ENCODE data around the gene NUP214. TPM values are rescaled to one million over a fixed set of nuclear protein-coding genes. Genes with fewer than 3 reads are reported as not detected.

Gene NUP214
- total and polyA plus RNA-seq, 2 of the 8 experiments (the other 6 are each of a cell fraction or from before 2014, with no cell fraction given), result 28.6 to 50.2 TPM

DNA sequence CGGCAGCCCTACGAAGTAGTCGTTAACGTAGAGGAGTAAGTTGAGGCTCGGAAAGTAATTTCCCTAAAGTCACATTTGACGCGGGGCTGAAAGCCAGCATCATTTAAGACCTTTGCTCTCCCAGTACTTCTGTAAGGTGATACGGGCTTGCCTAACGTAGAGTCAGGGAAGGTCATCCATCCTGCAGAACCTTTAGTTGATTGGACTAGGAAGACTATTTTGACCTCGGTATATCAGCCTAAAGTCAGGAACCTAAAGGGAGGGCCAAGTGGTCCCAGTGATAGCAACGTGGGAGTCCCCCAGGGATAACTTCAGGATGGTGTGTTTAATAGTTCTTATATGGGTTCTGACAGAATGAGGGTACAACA is 657 bp downstream of the NUP214 start (continued):
- TF ChIP-seq CREB1 (IDR thresholded peaks at IDR 0.05) (no peak), SIN3A (conservative IDR thresholded peaks at IDR 0.05 in 1 of 2, IDR thresholded peaks at IDR 0.05 in 1 of 2; ENCODE audit: low read depth in 1 of 2, low read length in 2 of 2) (no peak), KDM5A (IDR thresholded peaks at IDR 0.05; ENCODE audit: low read length) (no peak), KDM4A (IDR thresholded peaks at IDR 0.05; ENCODE audit: low read depth, low read length, severe bottlenecking) (no peak), PHF8 (conservative IDR thresholded peaks at IDR 0.05; ENCODE audit: low read depth, low read length) (no peak), TCF12 (IDR thresholded peaks at IDR 0.05; ENCODE audit: low read depth, low read length) (no peak)
- TF ChIP-seq, protein P1, sequence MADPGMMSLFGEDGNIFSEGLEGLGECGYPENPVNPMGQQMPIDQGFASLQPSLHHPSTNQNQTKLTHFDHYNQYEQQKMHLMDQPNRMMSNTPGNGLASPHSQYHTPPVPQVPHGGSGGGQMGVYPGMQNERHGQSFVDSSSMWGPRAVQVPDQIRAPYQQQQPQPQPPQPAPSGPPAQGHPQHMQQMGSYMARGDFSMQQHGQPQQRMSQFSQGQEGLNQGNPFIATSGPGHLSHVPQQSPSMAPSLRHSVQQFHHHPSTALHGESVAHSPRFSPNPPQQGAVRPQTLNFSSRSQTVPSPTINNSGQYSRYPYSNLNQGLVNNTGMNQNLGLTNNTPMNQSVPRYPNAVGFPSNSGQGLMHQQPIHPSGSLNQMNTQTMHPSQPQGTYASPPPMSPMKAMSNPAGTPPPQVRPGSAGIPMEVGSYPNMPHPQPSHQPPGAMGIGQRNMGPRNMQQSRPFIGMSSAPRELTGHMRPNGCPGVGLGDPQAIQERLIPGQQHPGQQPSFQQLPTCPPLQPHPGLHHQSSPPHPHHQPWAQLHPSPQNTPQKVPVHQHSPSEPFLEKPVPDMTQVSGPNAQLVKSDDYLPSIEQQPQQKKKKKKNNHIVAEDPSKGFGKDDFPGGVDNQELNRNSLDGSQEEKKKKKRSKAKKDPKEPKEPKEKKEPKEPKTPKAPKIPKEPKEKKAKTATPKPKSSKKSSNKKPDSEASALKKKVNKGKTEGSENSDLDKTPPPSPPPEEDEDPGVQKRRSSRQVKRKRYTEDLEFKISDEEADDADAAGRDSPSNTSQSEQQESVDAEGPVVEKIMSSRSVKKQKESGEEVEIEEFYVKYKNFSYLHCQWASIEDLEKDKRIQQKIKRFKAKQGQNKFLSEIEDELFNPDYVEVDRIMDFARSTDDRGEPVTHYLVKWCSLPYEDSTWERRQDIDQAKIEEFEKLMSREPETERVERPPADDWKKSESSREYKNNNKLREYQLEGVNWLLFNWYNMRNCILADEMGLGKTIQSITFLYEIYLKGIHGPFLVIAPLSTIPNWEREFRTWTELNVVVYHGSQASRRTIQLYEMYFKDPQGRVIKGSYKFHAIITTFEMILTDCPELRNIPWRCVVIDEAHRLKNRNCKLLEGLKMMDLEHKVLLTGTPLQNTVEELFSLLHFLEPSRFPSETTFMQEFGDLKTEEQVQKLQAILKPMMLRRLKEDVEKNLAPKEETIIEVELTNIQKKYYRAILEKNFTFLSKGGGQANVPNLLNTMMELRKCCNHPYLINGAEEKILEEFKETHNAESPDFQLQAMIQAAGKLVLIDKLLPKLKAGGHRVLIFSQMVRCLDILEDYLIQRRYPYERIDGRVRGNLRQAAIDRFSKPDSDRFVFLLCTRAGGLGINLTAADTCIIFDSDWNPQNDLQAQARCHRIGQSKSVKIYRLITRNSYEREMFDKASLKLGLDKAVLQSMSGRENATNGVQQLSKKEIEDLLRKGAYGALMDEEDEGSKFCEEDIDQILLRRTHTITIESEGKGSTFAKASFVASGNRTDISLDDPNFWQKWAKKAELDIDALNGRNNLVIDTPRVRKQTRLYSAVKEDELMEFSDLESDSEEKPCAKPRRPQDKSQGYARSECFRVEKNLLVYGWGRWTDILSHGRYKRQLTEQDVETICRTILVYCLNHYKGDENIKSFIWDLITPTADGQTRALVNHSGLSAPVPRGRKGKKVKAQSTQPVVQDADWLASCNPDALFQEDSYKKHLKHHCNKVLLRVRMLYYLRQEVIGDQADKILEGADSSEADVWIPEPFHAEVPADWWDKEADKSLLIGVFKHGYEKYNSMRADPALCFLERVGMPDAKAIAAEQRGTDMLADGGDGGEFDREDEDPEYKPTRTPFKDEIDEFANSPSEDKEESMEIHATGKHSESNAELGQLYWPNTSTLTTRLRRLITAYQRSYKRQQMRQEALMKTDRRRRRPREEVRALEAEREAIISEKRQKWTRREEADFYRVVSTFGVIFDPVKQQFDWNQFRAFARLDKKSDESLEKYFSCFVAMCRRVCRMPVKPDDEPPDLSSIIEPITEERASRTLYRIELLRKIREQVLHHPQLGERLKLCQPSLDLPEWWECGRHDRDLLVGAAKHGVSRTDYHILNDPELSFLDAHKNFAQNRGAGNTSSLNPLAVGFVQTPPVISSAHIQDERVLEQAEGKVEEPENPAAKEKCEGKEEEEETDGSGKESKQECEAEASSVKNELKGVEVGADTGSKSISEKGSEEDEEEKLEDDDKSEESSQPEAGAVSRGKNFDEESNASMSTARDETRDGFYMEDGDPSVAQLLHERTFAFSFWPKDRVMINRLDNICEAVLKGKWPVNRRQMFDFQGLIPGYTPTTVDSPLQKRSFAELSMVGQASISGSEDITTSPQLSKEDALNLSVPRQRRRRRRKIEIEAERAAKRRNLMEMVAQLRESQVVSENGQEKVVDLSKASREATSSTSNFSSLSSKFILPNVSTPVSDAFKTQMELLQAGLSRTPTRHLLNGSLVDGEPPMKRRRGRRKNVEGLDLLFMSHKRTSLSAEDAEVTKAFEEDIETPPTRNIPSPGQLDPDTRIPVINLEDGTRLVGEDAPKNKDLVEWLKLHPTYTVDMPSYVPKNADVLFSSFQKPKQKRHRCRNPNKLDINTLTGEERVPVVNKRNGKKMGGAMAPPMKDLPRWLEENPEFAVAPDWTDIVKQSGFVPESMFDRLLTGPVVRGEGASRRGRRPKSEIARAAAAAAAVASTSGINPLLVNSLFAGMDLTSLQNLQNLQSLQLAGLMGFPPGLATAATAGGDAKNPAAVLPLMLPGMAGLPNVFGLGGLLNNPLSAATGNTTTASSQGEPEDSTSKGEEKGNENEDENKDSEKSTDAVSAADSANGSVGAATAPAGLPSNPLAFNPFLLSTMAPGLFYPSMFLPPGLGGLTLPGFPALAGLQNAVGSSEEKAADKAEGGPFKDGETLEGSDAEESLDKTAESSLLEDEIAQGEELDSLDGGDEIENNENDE (IDR thresholded peaks at IDR 0.05; ENCODE audit: insufficient replicate concordance, low read length), result no peak

Measured in H1 (cell line).